OCI-LY7 (cell line): Measurements from ENCODE around the gene SCRG1.

Source experiments
- CTCF ChIP-seq: fragments of 200-600 bp; sonication (generic); conservative IDR thresholded peaks from 2 replicates; pipeline ENCODE4 v1.5.1; 2014; ENCODE audit warnings: mild to moderate bottlenecking, antibody characterized with exemption, low read length, moderate library complexity, mixed read lengths
- EZH2phosphoT487 ChIP-seq: fragments of 200-600 bp; sonication (generic); IDR thresholded peaks from 2 replicates; pipeline ENCODE4 v1.6.1; 2018; ENCODE audit warnings: low read depth, borderline replicate concordance, mild to moderate bottlenecking, mixed run types, antibody characterized with exemption, low read length, moderate library complexity, mixed read lengths

GRCh38 chr4:173374588-173374987 is 24.3 kb downstream of the SCRG1 start:
- TF ChIP-seq CTCF (no peak), EZH2phosphoT487 (no peak)
